ENCODE measurements around the gene REELD1. TPM values are rescaled to one million over a fixed set of nuclear protein-coding genes. Genes with fewer than 3 reads are reported as not detected.

REELD1 gene
- total and polyA plus RNA-seq, 8 donors, result 0.11 to 0.81 (median 0.27) TPM; not detected in 1

GRCh38 chr4:146275370-146275769 lies 61.0 kb downstream of the REELD1 start:
- no peaks in the 10 kb centered on the region for H3K36me3 ChIP-seq
- H3K27ac ChIP-seq, result no peak overlapping the region
- DNase-seq (no peak), ATAC-seq (no peak)
- no peaks in the 10 kb centered on the region for H3K9me3 ChIP-seq
- intact Hi-C loops (cut with DNase I), result no loop called here
- H3K27me3 ChIP-seq, result no peaks in the 10 kb centered on the region
- TF ChIP-seq, protein P1, sequence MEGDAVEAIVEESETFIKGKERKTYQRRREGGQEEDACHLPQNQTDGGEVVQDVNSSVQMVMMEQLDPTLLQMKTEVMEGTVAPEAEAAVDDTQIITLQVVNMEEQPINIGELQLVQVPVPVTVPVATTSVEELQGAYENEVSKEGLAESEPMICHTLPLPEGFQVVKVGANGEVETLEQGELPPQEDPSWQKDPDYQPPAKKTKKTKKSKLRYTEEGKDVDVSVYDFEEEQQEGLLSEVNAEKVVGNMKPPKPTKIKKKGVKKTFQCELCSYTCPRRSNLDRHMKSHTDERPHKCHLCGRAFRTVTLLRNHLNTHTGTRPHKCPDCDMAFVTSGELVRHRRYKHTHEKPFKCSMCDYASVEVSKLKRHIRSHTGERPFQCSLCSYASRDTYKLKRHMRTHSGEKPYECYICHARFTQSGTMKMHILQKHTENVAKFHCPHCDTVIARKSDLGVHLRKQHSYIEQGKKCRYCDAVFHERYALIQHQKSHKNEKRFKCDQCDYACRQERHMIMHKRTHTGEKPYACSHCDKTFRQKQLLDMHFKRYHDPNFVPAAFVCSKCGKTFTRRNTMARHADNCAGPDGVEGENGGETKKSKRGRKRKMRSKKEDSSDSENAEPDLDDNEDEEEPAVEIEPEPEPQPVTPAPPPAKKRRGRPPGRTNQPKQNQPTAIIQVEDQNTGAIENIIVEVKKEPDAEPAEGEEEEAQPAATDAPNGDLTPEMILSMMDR (IDR thresholded peaks at IDR 0.05), result no peak
- H3K4me3 ChIP-seq, result no peak overlapping the region
- no peaks in the 10 kb centered on the region for H3K4me1 ChIP-seq

- Histone ChIP-seq H3K36me3 (no peaks in the 10 kb centered on the region), H3K4me3 (no peak overlapping the region), H3K4me1 (peaks cover 0 to 1% of the 10 kb centered on the region in 2 donors), H3K27ac (no peak overlapping the region), H3K27me3 (no peaks in the 10 kb centered on the region), H3K9me3 (no peaks in the 10 kb centered on the region)
- ATAC-seq (no peak), DNase-seq (no peak)
- intact Hi-C loops (cut with DNase I), result no loop called here
- TF ChIP-seq, protein P1 (IDR thresholded peaks at IDR 0.05), result no peak
Observed at GRCh38 chr4:146278986-146279385, 64.6 kb downstream of the REELD1 start.

Other genes with a start within 250 kb of the REELD1 start
- 10 to 100 TPM; 21.8 to 33.9 TPM for gene LSM6, start 38.8 kb upstream of the REELD1 start, total RNA-seq
- gene LSM6, start 38.8 kb upstream of the REELD1 start, polyA plus RNA-seq (ENCODE audit: insufficient read length in 6 of 6), result 10 to 100 TPM; 60.4 to 68.4 (median 62.8) TPM

Measured in left lung (tissue), 10 donors.